OCI-LY7 (cell line): Measurements from ENCODE around the gene SCARB2.

Source experiments
- EZH2phosphoT487 ChIP-seq: fragments of 200-600 bp; sonication (generic); IDR thresholded peaks from 2 replicates; pipeline ENCODE4 v1.6.1; 2018; ENCODE audit warnings: low read depth, borderline replicate concordance, mild to moderate bottlenecking, mixed run types, antibody characterized with exemption, low read length, moderate library complexity, mixed read lengths
- TF ChIP-seq, protein P1 (sequence below): fragments of 200-600 bp; sonication (generic); conservative IDR thresholded peaks from 2 replicates; pipeline ENCODE4 v1.5.1; 2014; ENCODE audit warnings: mild to moderate bottlenecking, antibody characterized with exemption, low read length, moderate library complexity, mixed read lengths

DNA sequence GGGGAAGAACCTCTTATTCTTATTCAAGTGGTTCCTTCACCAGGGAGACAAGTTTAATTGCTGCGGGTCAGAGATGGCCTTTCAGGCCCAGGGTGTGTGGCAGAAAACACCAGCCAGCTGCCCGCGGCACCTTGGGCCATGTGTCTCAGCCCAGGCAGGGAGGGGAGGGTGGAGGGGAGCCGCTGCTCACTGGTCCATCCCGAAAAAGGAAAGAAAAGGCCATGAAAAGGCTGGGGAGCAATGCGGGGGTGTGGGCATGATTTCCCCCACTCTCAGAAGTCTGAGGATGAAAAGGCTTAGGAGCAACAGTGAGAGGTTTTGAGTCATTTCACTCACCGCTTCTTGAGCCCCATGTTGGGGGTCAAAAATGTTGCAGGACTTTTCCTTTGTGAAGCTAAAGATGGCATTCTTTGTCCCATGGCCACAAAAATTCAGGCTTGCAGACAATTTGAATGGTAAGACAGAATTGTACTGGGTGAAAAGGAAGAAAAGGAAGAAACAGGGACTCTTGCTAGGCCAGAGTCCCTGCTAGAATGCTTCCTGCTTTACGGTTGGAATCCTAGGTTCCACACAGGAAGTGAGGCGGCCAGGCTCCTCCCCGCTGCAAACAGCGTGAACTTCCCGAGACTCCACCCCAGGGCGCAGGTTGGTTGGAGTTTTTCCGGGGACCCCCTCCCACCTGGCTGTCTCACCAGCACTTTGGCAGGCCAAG, 20.5 kb upstream of the SCARB2 start:
- TF ChIP-seq, protein P1, sequence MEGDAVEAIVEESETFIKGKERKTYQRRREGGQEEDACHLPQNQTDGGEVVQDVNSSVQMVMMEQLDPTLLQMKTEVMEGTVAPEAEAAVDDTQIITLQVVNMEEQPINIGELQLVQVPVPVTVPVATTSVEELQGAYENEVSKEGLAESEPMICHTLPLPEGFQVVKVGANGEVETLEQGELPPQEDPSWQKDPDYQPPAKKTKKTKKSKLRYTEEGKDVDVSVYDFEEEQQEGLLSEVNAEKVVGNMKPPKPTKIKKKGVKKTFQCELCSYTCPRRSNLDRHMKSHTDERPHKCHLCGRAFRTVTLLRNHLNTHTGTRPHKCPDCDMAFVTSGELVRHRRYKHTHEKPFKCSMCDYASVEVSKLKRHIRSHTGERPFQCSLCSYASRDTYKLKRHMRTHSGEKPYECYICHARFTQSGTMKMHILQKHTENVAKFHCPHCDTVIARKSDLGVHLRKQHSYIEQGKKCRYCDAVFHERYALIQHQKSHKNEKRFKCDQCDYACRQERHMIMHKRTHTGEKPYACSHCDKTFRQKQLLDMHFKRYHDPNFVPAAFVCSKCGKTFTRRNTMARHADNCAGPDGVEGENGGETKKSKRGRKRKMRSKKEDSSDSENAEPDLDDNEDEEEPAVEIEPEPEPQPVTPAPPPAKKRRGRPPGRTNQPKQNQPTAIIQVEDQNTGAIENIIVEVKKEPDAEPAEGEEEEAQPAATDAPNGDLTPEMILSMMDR = no peak
- TF ChIP-seq EZH2phosphoT487 = no peak
